IMR-90 (cell line): Measurements from ENCODE around the gene MYO1H. TPM values are rescaled to one million over a fixed set of nuclear protein-coding genes. Genes with fewer than 3 reads are reported as not detected.

Experiments used
- ATAC-seq: fragments of 200-7000 bp; cut with Tn5 transposase; 2 replicates; pipeline ENCODE4 v1.9.1; 2020; ENCODE audit warnings: low read depth, mild to moderate bottlenecking, moderate library complexity
- BruUV-seq: library from RNA; stranded (reverse); fragments of 400-500 nt; replicated peaks from 2 replicates; lab custom pipeline; 2021; lab: Mats Ljungman, UMichigan
- CTCF ChIA-PET: fragments of 300-600 bp; formaldehyde crosslinking; extraction: SDS; loops from one replicate; lab custom pipeline; 2021; ENCODE audit warnings: antibody characterized with exemption; lab: Yijun Ruan, JAX
- POLR2A ChIA-PET: fragments of 300-600 bp; sonication (Branson Sonifier 250); formaldehyde crosslinking; loops from one replicate; lab custom pipeline; 2022; ENCODE audit warnings: antibody characterized with exemption; ENCODE audit not compliant: unreplicated experiment; lab: Charles Lee
- DNase-seq: peaks from one replicate; pipeline ENCODE4 v3.0.0; 2013
- H2AFZ ChIP-seq: replicated peaks from 2 replicates; pipeline ENCODE3; 2013; ENCODE audit warnings: low read length, mild to moderate bottlenecking; ENCODE audit not compliant: poor library complexity
- H2AK5ac ChIP-seq: 2 replicates; pipeline ENCODE4 v1.6.1; 2013; ENCODE audit warnings: low read depth, low read length, inconsistent platforms
- H2AK9ac ChIP-seq: replicated peaks from 2 replicates; pipeline ENCODE3; 2013; ENCODE audit warnings: mild to moderate bottlenecking, low read depth, low read length, moderate library complexity; ENCODE audit not compliant: poor library complexity
- H2BK120ac ChIP-seq: 2 replicates; pipeline ENCODE4 v1.6.1; 2013; ENCODE audit warnings: low read depth, low read length, inconsistent platforms
- H2BK15ac ChIP-seq: 3 replicates; pipeline ENCODE4 v1.6.1; 2013; ENCODE audit warnings: low read depth, low read length, inconsistent platforms
- H2BK20ac ChIP-seq: 2 replicates; pipeline ENCODE4 v1.6.1; 2013; ENCODE audit warnings: low read depth, mild to moderate bottlenecking, inconsistent platforms, low read length, moderate library complexity
- H2BK5ac ChIP-seq: 2 replicates; pipeline ENCODE4 v1.6.1; 2013; ENCODE audit warnings: mild to moderate bottlenecking, low read depth, low read length, inconsistent platforms; ENCODE audit not compliant: poor library complexity, severe bottlenecking
- H3K14ac ChIP-seq: replicated peaks from 2 replicates; pipeline ENCODE4 v1.6.1; 2013; ENCODE audit warnings: low read depth, low read length, inconsistent platforms
- H3K18ac ChIP-seq: 2 replicates; pipeline ENCODE4 v1.6.1; 2013; ENCODE audit warnings: low read depth, low read length, control low read depth
- H3K23ac ChIP-seq: 2 replicates; pipeline ENCODE4 v1.6.1; 2013; ENCODE audit warnings: low read depth, low read length, inconsistent platforms
- H3K27ac ChIP-seq: 2 replicates; pipeline ENCODE4 v1.5.1; 2013; ENCODE audit warnings: mild to moderate bottlenecking, control low read depth, low read length; ENCODE audit not compliant: insufficient read depth
- H3K27me3 ChIP-seq: 2 replicates; pipeline ENCODE4 v1.6.1; 2013; ENCODE audit warnings: low read length; ENCODE audit not compliant: control insufficient read depth, insufficient read depth
- H3K36me3 ChIP-seq: 2 replicates; pipeline ENCODE4 v1.6.1; 2013; ENCODE audit warnings: low read length, mixed read lengths; ENCODE audit not compliant: control insufficient read depth, insufficient read depth
- H3K4ac ChIP-seq: 2 replicates; pipeline ENCODE4 v1.6.1; 2013; ENCODE audit warnings: low read depth, low read length, inconsistent platforms
- H3K4me1 ChIP-seq: 2 replicates; pipeline ENCODE4 v1.6.1; 2013; ENCODE audit warnings: low read length, mixed read lengths; ENCODE audit not compliant: control insufficient read depth, insufficient read depth
- H3K4me2 ChIP-seq: 2 replicates; pipeline ENCODE4 v1.6.1; 2013; ENCODE audit warnings: low read depth, mild to moderate bottlenecking, control low read depth, low read length, moderate library complexity
- H3K4me3 ChIP-seq: 2 replicates; pipeline ENCODE4 v1.5.1; 2013; ENCODE audit warnings: low read depth, mild to moderate bottlenecking, control low read depth, low read length, moderate library complexity; ENCODE audit not compliant: insufficient read depth
- H3K56ac ChIP-seq: 2 replicates; pipeline ENCODE4 v1.6.1; 2013; ENCODE audit warnings: low read length, inconsistent platforms; ENCODE audit not compliant: insufficient read depth; ENCODE audit errors: extremely low read depth
- H3K79me1 ChIP-seq, 2 experiments: 2 replicates each; pipeline ENCODE4 v1.6.1; 2013; ENCODE audit warnings: low read length in 2 of 2, inconsistent platforms in 1 of 2, low read depth in 1 of 2
- H3K9ac ChIP-seq: 2 replicates; pipeline ENCODE4 v1.6.1; 2013; ENCODE audit warnings: low read depth, low read length, control low read depth
- H3K9me1 ChIP-seq: 2 replicates; pipeline ENCODE4 v1.6.1; 2013; ENCODE audit warnings: low read length, inconsistent platforms; ENCODE audit not compliant: insufficient read depth
- H3K9me3 ChIP-seq: 2 replicates; pipeline ENCODE4 v1.6.1; 2013; ENCODE audit warnings: low read length; ENCODE audit not compliant: control insufficient read depth, insufficient read depth
- H4K20me1 ChIP-seq: 2 replicates; pipeline ENCODE4 v1.6.1; 2013; ENCODE audit warnings: low read length, inconsistent platforms; ENCODE audit not compliant: insufficient read depth
- H4K5ac ChIP-seq: 2 replicates; pipeline ENCODE4 v1.6.1; 2013; ENCODE audit warnings: mild to moderate bottlenecking, low read depth, low read length, control low read depth
- H4K8ac ChIP-seq, 2 experiments: 2 replicates each; pipeline ENCODE4 v1.6.1; 2013; ENCODE audit warnings: low read depth in 2 of 2, low read length in 2 of 2, control low read depth in 1 of 2, inconsistent platforms in 1 of 2
- H4K91ac ChIP-seq: 2 replicates; pipeline ENCODE4 v1.6.1; 2013; ENCODE audit warnings: low read depth, low read length, inconsistent platforms; ENCODE audit not compliant: insufficient read depth
- CEBPB ChIP-seq: IDR thresholded peaks from 2 replicates; pipeline ENCODE4 v1.6.1; 2012; ENCODE audit warnings: low read depth, low read length, improper control_type of control experiment
- CHD1 ChIP-seq: IDR thresholded peaks from 2 replicates; pipeline ENCODE4 v1.6.1; 2012; ENCODE audit warnings: low read depth, low read length, improper control_type of control experiment
- FOS ChIP-seq: fragments of 150-350 bp; IDR thresholded peaks from 2 replicates; pipeline ENCODE4 v1.6.1; 2016; ENCODE audit warnings: low read depth, low read length
- MAFK ChIP-seq: IDR thresholded peaks from 2 replicates; pipeline ENCODE4 v1.6.1; 2012; ENCODE audit warnings: low read depth, low read length, improper control_type of control experiment
- MXI1 ChIP-seq: IDR thresholded peaks from 2 replicates; pipeline ENCODE4 v1.6.1; 2012; ENCODE audit warnings: low read depth, mild to moderate bottlenecking, low read length, moderate library complexity, borderline replicate concordance
- NFE2L2 ChIP-seq: fragments of 150-350 bp; IDR thresholded peaks from 2 replicates; pipeline ENCODE4 v1.6.1; 2016; ENCODE audit warnings: low read depth, mild to moderate bottlenecking, low read length
- POLR2A ChIP-seq: IDR thresholded peaks from 2 replicates; pipeline ENCODE4 v1.6.1; 2012; ENCODE audit warnings: mild to moderate bottlenecking, low read depth, low read length
- RAD21 ChIP-seq: IDR thresholded peaks from 2 replicates; pipeline ENCODE4 v1.6.1; 2012; ENCODE audit warnings: low read length, improper control_type of control experiment
- RCOR1 ChIP-seq: IDR thresholded peaks from 2 replicates; pipeline ENCODE4 v1.6.1; 2012; ENCODE audit warnings: mild to moderate bottlenecking, low read length, improper control_type of control experiment; ENCODE audit not compliant: insufficient replicate concordance
- RFX5 ChIP-seq: IDR thresholded peaks from 2 replicates; pipeline ENCODE4 v1.8.0; 2012; ENCODE audit warnings: low read depth, mild to moderate bottlenecking, low read length, moderate library complexity
- SMC3 ChIP-seq: fragments of 150-350 bp; IDR thresholded peaks from 2 replicates; pipeline ENCODE4 v1.6.1; 2016; ENCODE audit warnings: low read depth, mild to moderate bottlenecking, antibody characterized with exemption, low read length, moderate library complexity
- USF2 ChIP-seq: fragments of 150-350 bp; IDR thresholded peaks from 2 replicates; pipeline ENCODE4 v1.6.1; 2017; ENCODE audit warnings: mild to moderate bottlenecking, antibody characterized with exemption, low read length, low read depth
- WGBS, 2 experiments: methylation state at CpG; one replicate each; pipeline versions ENCODE4 v1.1.5 to v1.1.7; 2013; ENCODE audit warnings: missing lambda C conversion rate in 2 of 2; ENCODE audit not compliant: insufficient read length in 1 of 2; ENCODE audit errors: extremely low coverage in 2 of 2; 5-methylcytosine and 5-hydroxymethylcytosine counted together
- dilution Hi-C: fragments of 300-500 bp; cut with HindIII; formaldehyde crosslinking; loops from one replicate; pipeline ENCODE4 v1.14.3; 2018; ENCODE audit warnings: low sequenced_read_pairs; ENCODE audit not compliant: unreplicated experiment
- in situ Hi-C: fragments of 300-500 bp; cut with MboI; formaldehyde crosslinking; loops from 3 replicates; pipeline ENCODE4 v1.14.3; 2019; ENCODE audit warnings: low sequenced_read_pairs, inconsistent platforms, mixed read lengths
- intact Hi-C: fragments of 100-400 bp; cut with micrococcal nuclease; formaldehyde crosslinking; loops from 2 replicates; pipeline ENCODE4 v1.10.0; 2022
- polyA plus RNA-seq, 3 experiments: library from polyadenylated mRNA; depleted of rRNA; stranded (reverse); fragments of >200 nt; gene quantifications; 2 replicates each; pipeline ENCODE4 v1.2.3, GENCODE V29; 2012; ENCODE audit warnings: low replicate concordance in 1 of 3
- total RNA-seq: library from RNA; depleted of rRNA; stranded (reverse); fragments of >200 nt; gene quantifications from 2 replicates; pipeline ENCODE4 v1.2.3, GENCODE V29; 2012
- TF ChIP-seq, protein P1 (sequence below): conservative IDR thresholded peaks from 2 replicates; pipeline ENCODE4 v1.5.1; 2012; ENCODE audit warnings: mild to moderate bottlenecking, low read depth, low read length, improper control_type of control experiment

Gene MYO1H
- total and polyA plus RNA-seq, 2 of the 4 experiments (the other 2 are of a cell fraction): not detected

- TF ChIP-seq CHD1: no peak
- no peak for TF ChIP-seq NFE2L2
- no peak for TF ChIP-seq SMC3
- TF ChIP-seq CEBPB: no peak
- TF ChIP-seq, protein P1, sequence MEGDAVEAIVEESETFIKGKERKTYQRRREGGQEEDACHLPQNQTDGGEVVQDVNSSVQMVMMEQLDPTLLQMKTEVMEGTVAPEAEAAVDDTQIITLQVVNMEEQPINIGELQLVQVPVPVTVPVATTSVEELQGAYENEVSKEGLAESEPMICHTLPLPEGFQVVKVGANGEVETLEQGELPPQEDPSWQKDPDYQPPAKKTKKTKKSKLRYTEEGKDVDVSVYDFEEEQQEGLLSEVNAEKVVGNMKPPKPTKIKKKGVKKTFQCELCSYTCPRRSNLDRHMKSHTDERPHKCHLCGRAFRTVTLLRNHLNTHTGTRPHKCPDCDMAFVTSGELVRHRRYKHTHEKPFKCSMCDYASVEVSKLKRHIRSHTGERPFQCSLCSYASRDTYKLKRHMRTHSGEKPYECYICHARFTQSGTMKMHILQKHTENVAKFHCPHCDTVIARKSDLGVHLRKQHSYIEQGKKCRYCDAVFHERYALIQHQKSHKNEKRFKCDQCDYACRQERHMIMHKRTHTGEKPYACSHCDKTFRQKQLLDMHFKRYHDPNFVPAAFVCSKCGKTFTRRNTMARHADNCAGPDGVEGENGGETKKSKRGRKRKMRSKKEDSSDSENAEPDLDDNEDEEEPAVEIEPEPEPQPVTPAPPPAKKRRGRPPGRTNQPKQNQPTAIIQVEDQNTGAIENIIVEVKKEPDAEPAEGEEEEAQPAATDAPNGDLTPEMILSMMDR: no peak
- TF ChIP-seq MXI1: no peak
- TF ChIP-seq USF2: no peak
- TF ChIP-seq POLR2A: no peak
- TF ChIP-seq FOS: no peak
- no peak for TF ChIP-seq RFX5
- TF ChIP-seq MAFK: no peak
- TF ChIP-seq RCOR1: no peak
- TF ChIP-seq RAD21: no peak
- Histone ChIP-seq H4K91ac (no peak overlapping the region), H3K4me1 (peaks cover 2% of the 10 kb centered on the region; the same call in 1 of the 2 replicates), H3K79me1 (no peaks in the 10 kb centered on the region), H2AFZ (no peak overlapping the region), H2AK5ac (no peak overlapping the region), H4K8ac (no peak overlapping the region), H3K18ac (no peak overlapping the region), H3K27ac (no peak overlapping the region), H3K4me2 (no peak overlapping the region), H3K14ac (no peak overlapping the region), H3K23ac (no peak overlapping the region), H3K9me1 (no peaks in the 10 kb centered on the region), H2BK15ac (no peak overlapping the region), H3K56ac (no peak overlapping the region), H2BK20ac (no peak overlapping the region), H3K9me3 (no peaks in the 10 kb centered on the region), H3K9ac (no peak overlapping the region), H4K20me1 (no peaks in the 10 kb centered on the region), H3K4ac (no peak overlapping the region), H4K5ac (no peak overlapping the region), H2BK120ac (no peak overlapping the region), H3K4me3 (no peak overlapping the region), H2BK5ac (no peak overlapping the region), H2AK9ac (no peak overlapping the region), H3K27me3 (no peaks in the 10 kb centered on the region), H3K36me3 (peaks cover 63% of the 10 kb centered on the region)
- in situ Hi-C loops: no loop called here
- ChIA-PET CTCF (no interaction called here), POLR2A (no interaction called here)
- ATAC-seq (no peak), DNase-seq (no peak)
- no TSS peak for BruUV-seq
- dilution Hi-C loops: no loop called here
- intact Hi-C loops: no loop called here
- no CpG with 5 or more reads among the region's 1 CpG for WGBS, 2 experiments
These were observed 142.4 kb downstream of the MYO1H start for GRCh38 chr12:109489955-109490565.
